ENCODE measurements around the gene OOSP1.
"Not testable (repeated sequence)": the region's sequence is repeated elsewhere in the genome, so short reads cannot be mapped to it uniquely, and the experiment has no call there.

DNA sequence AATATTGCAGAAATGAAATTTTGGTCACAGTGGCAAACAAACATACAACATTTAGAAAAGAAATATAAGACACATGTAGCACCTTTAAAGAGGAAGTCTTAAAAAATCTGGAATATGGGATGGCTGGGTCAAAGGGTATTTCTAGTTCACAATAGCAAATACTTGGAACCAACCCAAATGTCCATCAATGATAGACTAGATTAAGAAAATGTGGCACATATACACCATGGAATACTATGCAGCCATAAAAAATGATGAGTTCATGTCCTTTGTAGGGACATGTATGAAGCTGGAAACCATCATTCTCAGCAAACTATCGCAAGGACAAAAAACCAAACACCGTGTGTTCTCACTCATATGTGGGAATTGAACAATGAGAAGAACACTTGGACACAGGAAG lies 34.7 kb upstream of the OOSP1 start:
- TF ChIP-seq, protein P1, sequence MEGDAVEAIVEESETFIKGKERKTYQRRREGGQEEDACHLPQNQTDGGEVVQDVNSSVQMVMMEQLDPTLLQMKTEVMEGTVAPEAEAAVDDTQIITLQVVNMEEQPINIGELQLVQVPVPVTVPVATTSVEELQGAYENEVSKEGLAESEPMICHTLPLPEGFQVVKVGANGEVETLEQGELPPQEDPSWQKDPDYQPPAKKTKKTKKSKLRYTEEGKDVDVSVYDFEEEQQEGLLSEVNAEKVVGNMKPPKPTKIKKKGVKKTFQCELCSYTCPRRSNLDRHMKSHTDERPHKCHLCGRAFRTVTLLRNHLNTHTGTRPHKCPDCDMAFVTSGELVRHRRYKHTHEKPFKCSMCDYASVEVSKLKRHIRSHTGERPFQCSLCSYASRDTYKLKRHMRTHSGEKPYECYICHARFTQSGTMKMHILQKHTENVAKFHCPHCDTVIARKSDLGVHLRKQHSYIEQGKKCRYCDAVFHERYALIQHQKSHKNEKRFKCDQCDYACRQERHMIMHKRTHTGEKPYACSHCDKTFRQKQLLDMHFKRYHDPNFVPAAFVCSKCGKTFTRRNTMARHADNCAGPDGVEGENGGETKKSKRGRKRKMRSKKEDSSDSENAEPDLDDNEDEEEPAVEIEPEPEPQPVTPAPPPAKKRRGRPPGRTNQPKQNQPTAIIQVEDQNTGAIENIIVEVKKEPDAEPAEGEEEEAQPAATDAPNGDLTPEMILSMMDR (IDR thresholded peaks at IDR 0.05; ENCODE audit: low read length), result not testable (repeated sequence)
- not testable (repeated sequence) for TF ChIP-seq EZH2 (IDR thresholded peaks at IDR 0.05; ENCODE audit: borderline replicate concordance, low read length)
